ENCODE results near the gene DIP2B.

DIP2B gene

GRCh38 chr12:50564237-50564947 is 59.6 kb downstream of the DIP2B start:
- no peak overlapping the region for H3K9ac ChIP-seq
- no peaks in the 10 kb centered on the region; the same call in 1 of the 2 replicates for H3K79me2 ChIP-seq (ENCODE audit: insufficient read depth, low read depth)
- H3K27ac ChIP-seq, result no peak overlapping the region
- TF ChIP-seq, protein P1, sequence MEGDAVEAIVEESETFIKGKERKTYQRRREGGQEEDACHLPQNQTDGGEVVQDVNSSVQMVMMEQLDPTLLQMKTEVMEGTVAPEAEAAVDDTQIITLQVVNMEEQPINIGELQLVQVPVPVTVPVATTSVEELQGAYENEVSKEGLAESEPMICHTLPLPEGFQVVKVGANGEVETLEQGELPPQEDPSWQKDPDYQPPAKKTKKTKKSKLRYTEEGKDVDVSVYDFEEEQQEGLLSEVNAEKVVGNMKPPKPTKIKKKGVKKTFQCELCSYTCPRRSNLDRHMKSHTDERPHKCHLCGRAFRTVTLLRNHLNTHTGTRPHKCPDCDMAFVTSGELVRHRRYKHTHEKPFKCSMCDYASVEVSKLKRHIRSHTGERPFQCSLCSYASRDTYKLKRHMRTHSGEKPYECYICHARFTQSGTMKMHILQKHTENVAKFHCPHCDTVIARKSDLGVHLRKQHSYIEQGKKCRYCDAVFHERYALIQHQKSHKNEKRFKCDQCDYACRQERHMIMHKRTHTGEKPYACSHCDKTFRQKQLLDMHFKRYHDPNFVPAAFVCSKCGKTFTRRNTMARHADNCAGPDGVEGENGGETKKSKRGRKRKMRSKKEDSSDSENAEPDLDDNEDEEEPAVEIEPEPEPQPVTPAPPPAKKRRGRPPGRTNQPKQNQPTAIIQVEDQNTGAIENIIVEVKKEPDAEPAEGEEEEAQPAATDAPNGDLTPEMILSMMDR (conservative IDR thresholded peaks at IDR 0.05; ENCODE audit: low read depth, low read length), result no peak
- no peak overlapping the region for H2AFZ ChIP-seq (ENCODE audit: low read depth)
- H3K4me3 ChIP-seq (IDR thresholded peaks at IDR 0.05; ENCODE audit: insufficient read depth, low read depth, low read length), result no peak overlapping the region
- H3K36me3 ChIP-seq (ENCODE audit: insufficient read depth), result no peaks in the 10 kb centered on the region
- no peaks in the 10 kb centered on the region; the same call in 1 of the 2 replicates for H4K20me1 ChIP-seq (ENCODE audit: insufficient read depth)
- peaks cover 23% of the 10 kb centered on the region for H3K4me1 ChIP-seq (ENCODE audit: low read depth, poor library complexity, severe bottlenecking)
- H3K27me3 ChIP-seq (ENCODE audit: insufficient read depth, low read depth), result no peaks in the 10 kb centered on the region
- H3K4me2 ChIP-seq, result no peak overlapping the region

- Histone ChIP-seq H3K4me2 (no peak overlapping the region), H3K27me3 (ENCODE audit: insufficient read depth, low read depth) (no peaks in the 10 kb centered on the region), H2AFZ (ENCODE audit: low read depth) (no peak overlapping the region), H3K9ac (no peak overlapping the region), H3K4me3 (IDR thresholded peaks at IDR 0.05; ENCODE audit: insufficient read depth, low read depth, low read length) (no peak overlapping the region), H3K27ac (no peak overlapping the region), H3K36me3 (ENCODE audit: insufficient read depth) (no peaks in the 10 kb centered on the region), H3K4me1 (ENCODE audit: low read depth, poor library complexity, severe bottlenecking) (peaks cover 23% of the 10 kb centered on the region), H3K79me2 (ENCODE audit: insufficient read depth, low read depth) (peaks cover 1% of the 10 kb centered on the region; the same call in 1 of the 2 replicates), H4K20me1 (ENCODE audit: insufficient read depth) (no peaks in the 10 kb centered on the region; the same call in 1 of the 2 replicates)
- TF ChIP-seq, protein P1 (conservative IDR thresholded peaks at IDR 0.05; ENCODE audit: low read depth, low read length), result no peak
Observed at GRCh38 chr12:50564948-50565297, 60.1 kb downstream of the DIP2B start.

DNA sequence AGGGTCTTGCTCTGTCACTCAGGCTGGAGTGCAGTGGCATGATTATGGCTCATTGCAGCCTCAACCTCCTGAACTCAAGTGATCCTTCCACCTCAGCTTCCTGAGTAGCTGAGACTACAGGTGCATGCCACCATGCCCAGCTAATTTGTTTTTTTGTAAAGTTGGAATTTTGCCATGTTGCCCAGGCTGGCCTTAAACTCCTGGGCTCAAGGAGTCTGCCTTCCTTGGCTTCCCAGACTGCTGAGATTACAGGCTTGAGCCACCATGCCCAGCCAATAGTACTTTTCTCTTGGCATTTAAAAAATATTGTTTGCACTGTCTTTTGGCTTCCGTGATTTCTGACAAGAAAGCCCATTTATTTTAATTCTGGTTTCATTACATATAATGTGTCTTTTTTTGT is 61.3 kb downstream of the DIP2B start:
- H3K4me1 ChIP-seq (ENCODE audit: low read depth, poor library complexity, severe bottlenecking), result peaks cover 23% of the 10 kb centered on the region
- H3K27ac ChIP-seq, result no peak overlapping the region
- TF ChIP-seq, protein P1 (conservative IDR thresholded peaks at IDR 0.05; ENCODE audit: low read depth, low read length), result no peak
- H2AFZ ChIP-seq (ENCODE audit: low read depth), result no peak overlapping the region
- no peaks in the 10 kb centered on the region for H3K36me3 ChIP-seq (ENCODE audit: insufficient read depth)
- no peaks in the 10 kb centered on the region; the same call in 1 of the 2 replicates for H4K20me1 ChIP-seq (ENCODE audit: insufficient read depth)
- H3K4me2 ChIP-seq, result no peak overlapping the region
- H3K9ac ChIP-seq, result no peak overlapping the region
- H3K27me3 ChIP-seq (ENCODE audit: insufficient read depth, low read depth), result no peaks in the 10 kb centered on the region
- no peak overlapping the region for H3K4me3 ChIP-seq (IDR thresholded peaks at IDR 0.05; ENCODE audit: insufficient read depth, low read depth, low read length)
- H3K79me2 ChIP-seq (ENCODE audit: insufficient read depth, low read depth), result peaks cover 8% of the 10 kb centered on the region; the same call in 1 of the 2 replicates

DNA sequence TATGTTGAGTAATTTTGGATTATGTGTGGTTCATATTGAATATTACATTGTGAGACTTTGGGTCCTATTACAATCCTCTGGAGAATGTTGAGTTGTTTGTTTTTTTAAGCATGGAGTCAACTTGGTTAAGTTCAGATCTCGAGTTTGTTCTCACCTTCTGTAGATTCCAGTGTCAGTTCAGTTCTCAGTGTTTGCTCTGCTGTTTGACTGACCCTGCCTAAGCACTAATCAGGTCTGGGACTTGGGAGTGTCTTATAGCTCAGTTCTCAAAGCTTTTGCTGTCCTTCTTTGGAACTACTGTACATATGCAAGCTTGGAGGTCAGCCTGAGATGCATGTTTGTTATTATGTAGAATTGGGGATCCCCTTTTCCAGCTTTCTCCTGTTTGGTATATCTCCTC is 63.1 kb downstream of the DIP2B start:
- H3K4me2 ChIP-seq, result no peak overlapping the region
- TF ChIP-seq, protein P1 (conservative IDR thresholded peaks at IDR 0.05; ENCODE audit: low read depth, low read length), result no peak

More for the DNA sequence above, 63.1 kb downstream of the DIP2B start:
- H3K4me1 ChIP-seq (ENCODE audit: low read depth, poor library complexity, severe bottlenecking), result peaks cover 33% of the 10 kb centered on the region
- no peak overlapping the region for H2AFZ ChIP-seq (ENCODE audit: low read depth)
- no peak overlapping the region; the same call in 1 of the 2 replicates for H3K27ac ChIP-seq
- H4K20me1 ChIP-seq (ENCODE audit: insufficient read depth), result no peaks in the 10 kb centered on the region; the same call in 1 of the 2 replicates
- H3K4me3 ChIP-seq (IDR thresholded peaks at IDR 0.05; ENCODE audit: insufficient read depth, low read depth, low read length), result no peak overlapping the region
- no peak overlapping the region for H3K9ac ChIP-seq
- H3K27me3 ChIP-seq (ENCODE audit: insufficient read depth, low read depth), result no peaks in the 10 kb centered on the region
- H3K36me3 ChIP-seq (ENCODE audit: insufficient read depth), result no peaks in the 10 kb centered on the region
- H3K79me2 ChIP-seq (ENCODE audit: insufficient read depth, low read depth), result peaks cover 8% of the 10 kb centered on the region; the same call in 1 of the 2 replicates

Measured in KMS-11 (cell line).